NCI-H524 (cell line): ENCODE data around the gene VCX3B.
"Not testable (repeated sequence)": the region's sequence is repeated elsewhere in the genome, so short reads cannot be mapped to it uniquely, and the experiment has no call there.

ENCODE experiments used
- DNase-seq, 2 experiments: peaks; one replicate each; lab custom pipeline; 2025; lab: John Stamatoyannopoulos, UW

Gene VCX3B

GRCh38 chrX:8464530-8464929 is at the start of gene VCX3B:
TSS of gene VCX3B (plus strand) at chrX:8464830. CDS start at chrX:8465451, 621 bp downstream.
- DNase-seq, result not testable (repeated sequence)

- peak in 1 of 2 experiments; percentile 52 for DNase-seq
Measured at GRCh38 chrX:8418301-8418700, 46.3 kb upstream of the VCX3B start.

DNA sequence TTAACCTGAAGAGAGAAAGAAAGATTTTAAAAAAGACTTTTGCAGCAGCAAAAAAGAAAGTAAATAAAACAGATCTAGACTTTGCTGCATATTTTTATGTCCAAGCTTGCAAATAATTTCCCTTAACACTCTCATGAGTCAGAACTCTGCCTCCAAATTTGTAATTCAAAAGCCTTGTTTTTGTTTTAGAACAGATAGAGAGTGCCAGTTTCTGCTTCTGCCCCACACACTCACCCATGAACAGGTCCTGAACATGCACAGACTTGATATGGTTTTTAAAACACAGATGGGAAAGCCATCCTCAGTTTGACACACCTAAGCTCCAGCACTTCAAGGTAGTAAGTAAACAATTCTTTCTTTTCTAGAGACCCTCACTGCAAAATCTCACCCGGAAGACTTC is 39.7 kb upstream of the VCX3B start:
- DNase-seq, result no peak

GRCh38 chrX:8429692-8430249 is 34.9 kb upstream of the VCX3B start:
- DNase-seq, result no peak

GRCh38 chrX:8430444-8430843 is 34.2 kb upstream of the VCX3B start:
- DNase-seq, result no peak

DNA sequence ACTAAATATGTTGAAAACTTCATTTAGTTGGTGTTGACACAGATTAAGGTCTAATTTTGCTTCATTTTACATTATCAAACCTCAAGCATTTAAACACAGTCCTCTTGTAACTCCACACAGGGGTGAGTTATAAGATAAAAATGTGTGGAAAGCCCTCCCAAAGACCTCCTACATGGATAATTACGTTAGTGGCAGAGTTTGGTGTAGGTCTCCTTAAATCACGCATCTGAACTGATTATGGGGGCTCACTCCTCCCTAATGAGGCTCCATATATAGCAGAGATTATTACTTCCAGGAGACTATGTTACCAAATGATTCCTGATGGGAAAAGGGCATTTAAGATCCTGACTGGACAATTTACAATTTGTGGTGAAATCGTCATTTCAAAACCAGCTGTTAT is 32.2 kb upstream of the VCX3B start:
- DNase-seq, result no peak

DNA sequence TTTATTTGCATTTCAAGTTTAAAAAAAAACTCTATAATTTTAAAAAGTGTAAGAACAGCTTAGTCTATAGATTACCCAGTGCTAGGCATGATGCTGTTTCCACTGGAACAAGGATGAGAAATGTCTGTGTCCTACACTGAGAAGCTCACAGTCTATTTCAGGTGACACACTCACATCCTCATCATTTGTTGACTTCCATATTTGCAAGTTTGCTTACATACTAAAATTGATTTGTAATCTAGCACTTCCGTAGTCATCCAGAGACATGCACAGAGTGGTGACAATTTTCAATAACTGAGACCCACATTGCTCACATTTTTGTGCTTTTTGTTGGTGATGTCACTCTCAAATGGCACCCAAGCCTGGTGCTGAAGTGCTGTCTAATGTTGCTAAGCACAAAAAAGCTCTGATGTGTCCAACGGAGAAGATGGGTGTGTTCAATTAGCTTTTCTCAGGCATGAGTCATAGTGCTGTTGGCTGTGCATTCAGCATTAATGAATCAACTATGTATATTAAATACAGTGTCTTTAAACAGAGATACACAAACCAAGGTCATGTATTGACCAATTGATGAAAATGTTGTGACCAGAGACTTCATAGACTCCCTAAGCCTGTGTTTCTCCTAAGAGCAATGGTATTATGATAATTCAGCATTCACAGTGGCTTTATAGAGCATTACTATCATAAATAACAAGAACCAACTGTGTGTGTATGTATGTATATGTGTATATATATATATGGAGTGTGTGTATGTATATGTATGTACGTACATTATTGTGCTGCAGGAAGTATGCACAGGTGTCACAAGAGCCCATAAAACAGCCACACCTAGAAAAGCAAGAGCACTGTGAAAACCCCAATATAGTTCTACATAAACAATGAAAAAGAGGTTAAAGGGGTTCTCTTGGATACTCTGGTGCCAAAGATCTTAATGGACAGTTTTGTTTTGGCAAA is 31.2 kb upstream of the VCX3B start:
- no peak for DNase-seq

DNA sequence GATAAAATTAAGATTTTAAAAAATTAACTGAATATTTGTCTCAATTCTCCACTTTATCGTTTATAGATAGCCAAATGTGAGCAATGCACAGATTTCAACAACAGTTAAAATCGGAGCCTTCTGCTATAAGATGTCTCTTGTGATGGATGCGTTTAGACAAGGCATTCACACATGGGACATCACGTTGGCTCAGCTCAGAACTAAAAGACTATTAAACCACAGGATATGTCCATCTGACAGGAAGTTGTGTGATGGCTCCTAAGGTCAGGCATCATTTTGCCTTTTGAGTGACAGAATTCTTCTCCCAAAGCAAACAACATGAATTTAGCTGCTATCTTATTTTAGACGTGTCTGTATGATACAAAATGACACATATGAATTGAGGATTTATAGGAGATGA is 17.3 kb upstream of the VCX3B start:
- no peak for DNase-seq

GRCh38 chrX:8452343-8452742 is 12.3 kb upstream of the VCX3B start:
- not testable (repeated sequence) for DNase-seq

- no peak for DNase-seq
Measured at GRCh38 chrX:8453611-8454010, 11.0 kb upstream of the VCX3B start.

- no peak for DNase-seq
Measured at GRCh38 chrX:8455557-8455956, 9.1 kb upstream of the VCX3B start.

DNA sequence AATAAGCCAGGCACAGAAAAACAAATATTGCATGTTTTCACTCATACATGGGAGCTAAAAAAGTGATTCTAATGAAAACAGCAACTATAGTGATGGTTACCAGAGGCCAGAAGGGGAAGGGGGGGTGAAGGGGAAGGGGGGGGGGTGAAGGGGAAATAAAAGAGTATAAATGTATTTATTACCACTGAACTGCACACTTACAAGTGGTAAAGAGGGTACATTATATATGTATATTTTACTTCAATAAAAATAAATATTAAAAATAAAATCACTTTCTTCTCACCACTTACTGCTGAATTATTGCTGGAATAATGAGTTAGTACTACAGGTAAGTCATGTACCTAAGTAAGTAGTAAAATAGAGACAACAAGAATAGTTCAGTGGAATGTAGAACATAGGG is 2.1 kb upstream of the VCX3B start:
- no peak for DNase-seq

- no peak for DNase-seq
Measured at GRCh38 chrX:8484360-8484949, 19.8 kb downstream of the VCX3B start.

- DNase-seq, result not testable (repeated sequence)
Measured at GRCh38 chrX:8495036-8495435, 30.4 kb downstream of the VCX3B start.

DNA sequence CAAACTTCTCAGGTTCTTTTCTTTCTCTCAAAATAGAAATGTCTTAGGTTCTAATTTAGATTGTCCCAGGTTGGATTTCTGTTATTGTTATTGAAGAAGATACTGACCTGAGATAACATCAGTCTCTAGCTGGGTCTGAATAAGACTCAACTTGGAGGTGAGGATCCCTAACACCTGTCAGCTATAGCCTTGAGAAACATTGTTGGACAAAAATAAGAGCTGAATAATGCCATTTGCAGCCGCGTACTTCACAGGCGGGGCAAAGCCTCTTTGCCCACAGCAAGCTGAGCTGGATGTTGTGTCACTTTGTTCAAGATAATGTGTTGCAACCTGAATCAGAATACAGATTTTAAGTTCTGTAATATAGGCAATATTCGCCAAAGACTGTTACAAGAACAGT is 35.6 kb downstream of the VCX3B start:
- DNase-seq, result no peak

DNA sequence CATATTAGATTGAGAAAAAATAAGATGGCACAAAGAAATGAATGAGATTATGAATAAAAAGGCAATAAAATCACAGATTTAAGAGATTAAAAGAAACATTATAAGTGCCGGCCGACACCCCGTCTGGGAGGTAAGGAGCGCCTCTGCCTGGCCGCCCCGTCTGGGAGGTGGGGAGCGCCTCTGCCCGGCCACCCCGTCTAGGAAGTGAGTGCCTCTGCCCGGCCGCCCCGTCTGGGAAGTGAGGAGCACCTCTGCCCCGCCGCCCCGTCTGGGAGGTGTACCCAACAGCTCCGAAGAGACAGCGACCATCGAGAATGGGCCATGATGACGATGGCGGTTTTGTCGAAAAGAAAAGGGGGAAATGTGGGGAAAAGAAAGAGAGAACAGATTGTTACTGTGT is 37.5 kb downstream of the VCX3B start:
- not testable (repeated sequence) for DNase-seq

GRCh38 chrX:8504451-8504850 is 39.8 kb downstream of the VCX3B start:
- DNase-seq, result no peak
